NAMALWA (cell line): ENCODE data around the gene CKB.
A peak's percentile ranks its signal among the peaks of the same experiment; 100 is the strongest.
"Not testable (repeated sequence)": the region's sequence is repeated elsewhere in the genome, so short reads cannot be mapped to it uniquely, and the experiment has no call there.

Experiments used
- DNase-seq: peaks from one replicate; pipeline ENCODE4 v3.0.0-alpha.2; 2015; ENCODE audit warnings: low spot score

The CKB gene

DNA sequence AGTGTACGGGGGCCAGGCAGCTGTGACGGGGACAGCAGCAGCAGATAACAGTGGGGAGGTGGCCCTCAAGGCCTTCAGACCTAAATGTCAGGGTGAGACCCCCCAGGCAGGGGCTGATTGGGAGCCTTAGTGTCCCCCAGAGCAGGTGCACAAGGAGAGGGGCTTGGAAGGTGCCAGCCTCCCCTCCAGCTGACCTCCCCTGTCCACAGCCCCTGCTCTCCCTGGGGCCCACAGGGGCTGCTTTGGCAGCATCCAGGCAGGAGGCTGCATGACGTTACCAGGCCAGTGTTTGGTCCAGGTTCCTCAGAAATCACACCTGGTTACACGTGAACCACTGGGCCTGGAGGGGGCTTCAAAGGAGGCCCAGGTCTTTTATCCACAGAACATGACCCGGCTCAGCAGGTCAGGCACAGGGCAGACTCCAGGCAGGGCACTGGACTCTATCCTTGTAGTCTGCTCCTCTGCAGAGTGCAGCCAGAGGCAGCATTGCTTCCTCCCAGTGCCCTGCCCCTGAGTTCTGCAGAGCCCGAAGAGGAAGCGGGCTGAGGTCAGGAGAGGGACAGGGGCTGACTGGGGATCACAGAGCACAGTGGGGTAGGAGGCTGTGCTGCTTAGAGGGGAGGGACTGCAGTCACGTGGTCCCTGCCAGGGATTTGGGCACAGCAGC, 3.8 kb upstream of the CKB start:
- no peak for DNase-seq

DNA sequence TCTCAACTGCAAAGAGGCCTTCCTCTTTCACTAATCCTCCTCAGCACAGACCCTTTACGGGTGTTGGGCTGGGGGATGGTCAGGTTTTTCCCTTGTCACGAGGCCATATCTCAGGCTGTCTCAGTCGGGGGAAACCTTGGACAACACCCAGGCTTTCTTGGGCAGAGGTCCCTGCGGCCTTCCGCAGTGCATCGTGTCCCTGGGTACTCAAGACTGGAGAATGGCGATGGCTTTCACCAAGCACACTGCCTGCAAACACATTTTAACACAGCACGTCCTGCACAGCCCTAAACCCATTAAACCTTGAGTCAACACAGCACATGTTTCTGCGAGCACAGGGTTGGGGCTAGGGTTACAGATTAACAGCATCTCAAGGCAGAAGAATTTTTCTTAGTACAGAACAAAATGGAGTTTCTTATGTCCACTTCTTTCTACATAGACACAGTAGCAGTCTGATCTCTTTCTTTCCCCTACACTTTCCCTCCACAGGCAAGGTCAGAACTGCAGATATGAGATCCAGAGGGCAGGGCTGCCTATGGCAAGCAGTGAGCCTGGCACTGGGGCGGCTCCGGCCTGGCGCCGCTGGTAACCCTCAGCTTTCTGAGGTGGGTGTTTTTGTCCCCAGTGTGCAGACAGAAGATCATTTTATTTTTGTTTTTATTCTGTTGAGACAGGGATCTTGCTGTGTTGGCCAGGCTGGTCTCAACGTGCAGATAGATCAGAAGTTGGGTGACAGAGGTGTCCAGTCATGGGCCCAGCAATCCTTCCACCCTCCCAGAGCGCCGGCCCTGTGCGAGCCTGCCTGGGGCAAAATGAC, 3.0 kb upstream of the CKB start:
- DNase-seq: not testable (repeated sequence)

DNA sequence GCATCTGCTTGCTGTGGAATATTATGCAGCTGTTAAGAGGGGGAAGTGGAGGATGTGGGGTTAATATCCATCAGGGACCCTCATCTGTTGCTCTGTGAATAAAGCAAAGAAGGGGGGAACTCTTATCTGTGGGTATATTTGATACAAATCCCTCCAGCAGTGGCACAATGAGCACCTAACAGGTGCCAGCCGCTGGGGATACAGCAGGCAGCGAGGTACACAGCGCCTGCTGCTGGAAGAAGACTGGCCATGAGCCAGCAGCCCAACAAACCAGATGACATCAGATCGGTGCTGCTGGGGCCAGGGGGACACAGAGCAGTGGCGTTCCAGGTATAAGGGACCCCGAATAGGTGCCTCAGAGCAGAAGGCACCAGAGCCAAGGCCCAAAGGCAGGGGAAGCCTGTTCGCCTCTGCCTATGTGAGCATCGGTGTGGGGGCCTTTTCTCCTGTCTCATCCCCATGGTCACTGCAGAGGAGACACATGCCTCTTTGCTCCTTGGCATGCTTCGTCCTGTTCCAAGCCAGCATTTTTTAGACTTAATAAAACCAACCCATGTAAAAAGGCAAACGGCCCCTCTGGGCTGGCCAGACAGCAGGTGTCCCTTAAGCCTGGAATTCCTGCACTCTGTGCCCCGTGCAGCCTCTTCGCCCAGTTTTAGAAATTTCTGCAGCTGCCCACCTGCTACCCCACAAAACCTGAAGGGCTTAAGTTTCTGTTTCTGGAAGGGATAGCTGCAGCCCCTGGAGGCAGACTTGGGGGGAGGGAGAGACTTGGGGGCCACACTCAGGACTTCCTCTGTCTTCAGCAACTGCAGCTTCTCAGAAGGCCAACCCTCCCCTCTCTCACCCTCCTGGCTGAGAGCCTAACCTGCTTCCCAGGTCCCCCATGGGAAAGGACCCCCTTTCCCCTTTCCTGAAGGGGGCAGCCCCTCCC, 1.6 kb upstream of the CKB start:
- DNase-seq: no peak

DNA sequence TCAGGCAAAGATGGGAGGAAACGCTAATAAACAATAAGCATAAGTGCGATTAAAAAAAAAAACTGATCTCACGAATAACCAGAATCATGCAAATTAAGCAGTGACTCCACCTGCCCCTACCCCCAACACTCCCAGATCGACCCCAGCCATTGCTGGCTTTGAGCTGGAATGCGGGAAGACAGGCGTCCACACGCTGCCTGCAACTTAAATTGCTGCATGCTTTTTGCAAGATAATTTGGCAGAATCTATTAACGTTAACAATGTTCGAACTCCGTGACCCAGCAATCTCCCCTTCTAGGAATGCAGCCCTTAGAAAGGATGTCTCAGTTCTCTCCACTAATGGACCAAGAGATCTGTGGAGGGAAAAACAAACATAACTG, 935 bp upstream of the CKB start:
- no peak for DNase-seq

DNA sequence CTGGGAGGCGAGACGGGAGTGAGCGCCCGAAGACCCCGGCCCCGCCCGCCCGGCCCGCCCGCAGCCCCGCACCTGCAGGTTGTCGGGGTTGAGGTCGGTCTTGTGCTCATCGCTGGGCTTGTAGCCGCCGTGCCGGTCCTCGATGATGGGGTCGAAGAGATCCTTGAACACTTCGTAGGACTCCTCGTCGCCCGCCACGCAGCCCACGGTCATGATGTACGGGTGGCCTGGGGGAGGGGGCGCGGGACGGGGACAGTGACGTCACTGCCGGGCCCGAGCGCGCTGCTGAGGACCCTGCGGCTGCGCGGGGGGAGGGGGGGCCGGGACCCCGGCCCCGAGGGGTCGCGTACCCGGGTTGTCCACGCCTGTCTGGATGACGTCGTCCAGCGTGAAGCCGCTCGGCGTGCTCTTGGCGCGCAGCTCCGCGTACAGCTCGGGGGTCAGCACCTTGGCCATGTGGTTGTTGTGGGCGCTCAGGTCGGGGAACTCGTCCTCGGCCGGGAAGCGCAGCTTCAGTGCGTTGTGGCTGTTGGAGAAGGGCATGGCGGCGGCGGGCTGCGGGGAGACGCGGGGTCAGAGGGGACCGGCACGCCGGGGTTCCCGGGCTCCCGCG, 573 bp downstream of the CKB start:
- DNase-seq: no peak

DNA sequence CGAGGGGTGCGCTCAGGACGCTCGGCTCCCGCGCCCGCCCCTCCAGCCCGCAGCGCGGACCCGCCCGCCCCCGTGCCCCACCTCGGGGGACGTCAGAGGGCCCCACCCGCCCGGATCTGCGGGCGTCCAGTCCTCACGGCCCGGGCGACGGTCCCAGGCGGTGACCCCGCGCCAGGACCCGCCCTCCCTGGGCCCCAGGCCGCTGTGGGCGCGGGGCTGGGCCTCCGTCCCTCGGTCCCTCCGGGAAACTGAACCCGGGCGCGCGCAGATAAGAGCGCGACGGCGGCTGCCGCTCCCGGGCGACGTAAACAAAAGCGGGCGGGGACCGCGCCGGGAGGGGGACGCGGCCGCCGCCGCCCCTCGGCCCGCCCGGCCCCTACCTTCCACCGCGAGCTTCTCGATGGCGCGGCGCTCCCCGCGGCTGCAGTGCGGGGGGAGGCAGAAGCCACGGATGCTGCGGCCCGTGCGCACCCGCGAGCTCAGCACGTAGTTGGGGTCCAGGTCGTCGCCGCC, 1.1 kb downstream of the CKB start:
- no peak for DNase-seq

DNA sequence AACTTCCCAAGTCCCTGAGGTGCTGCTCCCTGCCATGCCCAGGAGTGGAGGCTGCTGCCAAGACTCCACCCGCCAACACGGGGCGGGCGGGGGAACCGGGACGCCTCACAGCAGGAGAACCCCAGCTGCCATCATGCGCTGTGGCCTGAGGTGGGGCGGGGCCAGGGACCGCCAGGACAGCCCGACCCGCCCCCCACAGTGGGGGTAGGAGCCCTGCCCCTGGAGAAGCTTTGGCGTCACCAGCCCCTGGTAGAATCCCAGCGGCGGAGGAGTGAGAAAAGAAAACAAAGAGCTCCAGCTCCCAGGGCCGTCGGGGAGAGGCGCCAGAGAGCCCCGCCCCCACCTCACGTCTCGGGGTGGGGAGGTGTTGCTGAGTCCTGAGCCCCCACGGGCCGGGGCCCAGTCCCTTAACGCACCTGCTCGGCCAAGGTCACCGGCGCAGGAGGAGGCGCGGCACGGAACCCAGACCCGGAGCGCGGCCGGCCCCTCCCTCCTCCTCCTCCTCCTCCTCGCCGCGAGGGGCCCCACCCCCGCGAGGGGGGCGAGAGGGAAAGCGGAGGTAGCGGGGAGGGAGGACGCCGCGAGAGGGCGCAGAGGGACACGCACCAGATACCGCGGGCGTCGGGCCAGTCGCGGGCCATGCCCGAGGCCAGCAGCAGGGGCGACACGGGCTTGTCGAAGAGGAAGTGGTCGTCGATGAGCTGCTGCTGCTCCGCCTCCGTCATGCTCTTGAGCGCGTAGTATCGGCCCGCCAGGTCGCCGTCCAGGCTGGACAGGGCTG, 1.8 kb downstream of the CKB start:
- peak; percentile 62 for DNase-seq

DNA sequence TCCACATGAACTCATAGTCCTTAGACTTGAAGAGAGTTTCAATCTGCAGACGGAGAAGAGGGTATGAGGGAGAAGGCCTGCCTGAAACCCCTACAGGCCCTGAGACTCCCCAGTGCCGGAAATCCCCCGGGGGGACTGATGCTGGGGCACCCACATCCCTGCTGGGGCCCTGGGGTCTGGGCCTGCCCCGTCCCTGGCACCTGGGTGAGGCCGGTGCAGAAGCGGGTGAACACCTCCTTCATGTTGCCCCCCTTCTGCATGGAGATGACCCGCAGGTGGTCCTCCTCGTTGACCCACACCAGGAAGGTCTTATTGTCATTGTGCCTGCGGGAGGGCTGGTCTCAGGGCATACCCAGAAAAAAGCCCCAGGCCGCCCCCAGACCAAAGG, 2.4 kb downstream of the CKB start:
- no peak for DNase-seq

DNA sequence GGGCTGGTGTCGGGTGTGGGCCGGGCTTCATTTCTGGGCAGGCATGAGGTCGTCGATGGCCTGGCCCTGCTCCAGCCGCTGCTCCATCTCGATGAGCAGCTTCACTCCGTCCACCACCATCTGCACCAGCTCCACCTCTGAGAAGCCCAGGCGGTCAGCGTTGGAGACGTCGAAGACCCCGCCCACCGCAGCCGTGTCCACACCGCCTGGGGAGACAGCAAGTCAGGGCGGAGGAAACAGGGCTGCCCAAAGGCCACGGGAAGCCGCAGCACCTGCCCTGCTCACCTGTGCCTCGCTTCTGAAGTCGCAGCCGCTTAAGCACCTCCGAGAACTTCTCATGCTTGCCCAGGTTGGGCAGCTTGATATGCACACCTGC, 2.8 kb downstream of the CKB start:
- no peak for DNase-seq

DNA sequence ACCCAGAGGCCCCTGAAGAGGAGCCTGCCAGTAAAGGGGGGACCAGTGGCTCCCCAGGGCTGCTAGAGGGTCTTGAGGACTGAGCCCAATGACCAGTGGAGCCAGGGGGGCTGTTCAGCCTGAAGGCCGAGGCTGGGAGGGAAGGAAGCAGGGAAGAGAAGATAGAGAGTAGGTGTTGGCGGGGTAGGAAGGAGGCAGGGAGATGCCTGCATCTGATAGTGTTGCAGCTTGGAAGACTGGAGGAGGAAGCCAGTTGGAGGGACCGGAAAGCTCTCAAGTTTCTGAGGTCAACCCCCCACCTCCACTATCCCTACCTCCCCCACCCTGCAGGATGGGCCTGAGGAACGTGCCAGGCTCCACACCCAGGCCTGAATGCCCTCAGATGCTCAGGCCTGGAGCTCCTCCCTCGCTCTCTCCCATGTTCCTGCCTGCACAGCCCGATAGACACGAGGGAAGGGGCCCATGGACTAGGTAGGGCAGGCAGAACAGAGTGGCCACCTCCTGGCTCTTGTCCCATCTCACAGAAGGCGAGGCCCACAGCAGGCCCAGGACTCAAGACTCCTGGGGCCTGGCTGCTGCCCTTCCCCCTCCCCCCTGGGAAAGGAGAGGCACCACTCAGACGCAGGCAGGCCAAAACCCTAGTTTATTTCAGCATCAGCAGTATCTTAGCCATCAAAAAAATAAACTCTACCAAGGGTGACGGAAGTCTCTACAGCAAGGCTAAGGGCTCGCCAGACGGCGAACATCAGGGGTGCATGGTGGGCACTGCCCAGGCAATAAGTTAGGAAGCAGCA, 3.4 kb downstream of the CKB start:
- no peak for DNase-seq

DNA sequence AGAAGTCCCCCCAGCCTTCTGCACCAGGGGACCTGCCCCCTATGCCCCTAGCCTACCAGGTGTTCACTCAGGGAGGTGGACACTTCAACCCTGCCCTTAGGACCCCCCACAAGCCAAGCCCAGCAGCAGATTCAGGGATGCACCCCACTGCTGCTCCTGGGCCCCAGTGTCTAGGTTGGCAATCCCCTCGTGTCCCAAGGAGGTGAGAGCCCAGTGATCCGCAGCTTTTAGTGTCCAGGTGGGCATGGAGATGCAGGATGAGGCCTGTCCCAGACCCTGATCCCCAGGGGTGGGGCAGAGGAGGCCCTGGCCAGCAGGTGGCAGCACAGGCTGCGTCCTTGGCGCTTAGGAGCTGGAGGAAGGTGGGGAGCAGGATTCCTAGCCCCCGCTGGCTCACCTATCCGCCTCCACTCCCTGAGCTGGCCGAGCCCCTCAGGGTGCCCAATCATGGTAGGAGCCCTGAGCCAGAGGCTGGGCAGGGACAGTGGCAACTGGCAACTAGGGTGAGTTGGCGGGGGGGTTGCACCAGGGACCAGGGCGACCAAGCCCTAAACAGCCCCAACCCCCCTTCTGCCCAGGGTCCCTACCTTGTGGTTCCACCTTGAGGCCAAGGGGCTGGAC, 4.1 kb downstream of the CKB start:
- DNase-seq: peak; percentile 58

DNA sequence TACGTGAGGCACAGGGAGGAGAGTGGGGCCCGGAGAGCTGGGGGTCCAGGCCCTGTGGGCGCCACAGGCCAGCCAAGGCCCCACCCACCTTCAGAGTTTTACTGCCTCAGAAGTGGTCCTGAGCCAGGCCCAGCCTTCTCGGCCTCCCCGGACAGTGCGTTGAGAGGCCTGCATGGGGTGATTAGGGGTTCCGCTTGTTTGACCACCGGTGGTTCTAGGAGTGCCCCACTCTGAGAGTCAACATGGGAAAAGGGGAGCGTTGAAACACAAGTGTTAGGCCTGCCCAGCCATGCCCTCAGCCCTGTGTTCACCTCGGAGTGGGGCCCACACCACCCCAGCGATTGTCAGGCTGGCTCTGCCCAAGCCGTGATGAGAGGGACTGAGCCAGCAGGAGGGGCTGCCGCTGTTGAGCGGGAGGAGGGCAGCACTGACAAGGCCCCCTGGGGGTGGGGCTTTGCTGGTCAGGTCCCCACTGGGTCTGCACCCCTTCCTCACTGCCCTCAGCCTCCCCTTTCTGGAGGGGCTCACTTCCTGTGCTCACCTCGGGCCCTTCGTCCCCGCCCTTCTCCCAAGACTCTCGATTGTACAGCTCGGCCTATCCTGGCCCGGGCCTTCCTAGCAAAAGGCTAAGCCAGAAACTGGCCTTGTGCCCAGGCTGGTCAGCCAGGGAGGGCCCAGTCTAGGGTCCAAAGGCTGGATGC, 4.8 kb downstream of the CKB start:
- no peak for DNase-seq

DNA sequence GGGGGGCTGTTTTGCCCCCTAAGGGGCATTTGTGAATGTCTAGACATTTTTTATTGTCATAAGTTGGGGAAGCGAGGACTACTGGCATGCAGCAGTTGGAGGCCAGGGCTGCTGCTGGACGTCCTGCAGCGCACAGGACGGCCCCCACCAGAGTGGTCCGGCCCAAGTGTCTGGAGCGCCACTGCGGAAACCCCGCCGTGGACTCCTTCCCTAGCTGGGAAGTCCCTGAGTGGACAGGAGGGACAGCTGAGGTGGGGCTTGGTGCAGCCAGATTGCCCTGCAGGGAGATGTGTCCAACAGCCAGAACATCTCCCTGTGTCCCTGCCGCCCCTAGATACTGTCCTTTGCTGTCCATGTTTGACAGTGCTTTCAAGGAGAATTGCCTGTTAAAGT, 5.5 kb downstream of the CKB start:
- no peak for DNase-seq

DNA sequence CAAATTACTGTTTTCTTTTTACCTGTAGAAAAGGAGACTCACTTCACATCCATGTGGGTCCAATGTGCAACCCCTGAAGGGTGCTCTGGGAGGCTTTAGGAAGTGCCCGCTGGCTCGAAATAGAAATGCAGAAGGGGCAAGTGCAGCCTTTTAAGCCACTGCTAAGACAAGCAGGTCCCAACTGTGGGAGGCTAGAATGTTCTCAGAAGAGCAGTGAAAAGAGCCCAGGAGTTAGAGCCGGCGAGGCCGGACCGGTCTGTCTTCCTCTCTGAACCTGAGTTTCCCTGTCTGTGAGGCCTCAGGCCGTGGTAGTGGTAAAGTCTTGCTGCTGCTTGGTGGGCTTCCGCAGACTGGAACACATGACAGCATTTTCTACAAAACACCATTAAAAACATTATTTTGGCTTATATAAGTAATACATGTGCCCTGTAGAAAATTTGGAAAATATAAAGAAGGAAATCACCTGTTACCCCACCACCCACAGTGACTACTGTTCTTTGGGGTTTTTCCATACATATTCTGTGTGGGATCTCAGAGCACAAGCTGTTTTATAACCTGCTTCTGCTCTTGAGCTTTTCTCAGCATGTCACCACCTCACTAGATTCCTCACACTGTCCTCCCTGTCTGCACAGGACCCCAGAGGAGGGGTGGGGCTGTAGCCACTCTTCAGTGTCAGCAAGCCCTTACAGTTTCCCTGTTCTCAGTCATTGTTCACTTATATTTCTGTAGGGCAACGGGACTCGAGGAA, 6.0 kb downstream of the CKB start:
- DNase-seq: no peak

DNA sequence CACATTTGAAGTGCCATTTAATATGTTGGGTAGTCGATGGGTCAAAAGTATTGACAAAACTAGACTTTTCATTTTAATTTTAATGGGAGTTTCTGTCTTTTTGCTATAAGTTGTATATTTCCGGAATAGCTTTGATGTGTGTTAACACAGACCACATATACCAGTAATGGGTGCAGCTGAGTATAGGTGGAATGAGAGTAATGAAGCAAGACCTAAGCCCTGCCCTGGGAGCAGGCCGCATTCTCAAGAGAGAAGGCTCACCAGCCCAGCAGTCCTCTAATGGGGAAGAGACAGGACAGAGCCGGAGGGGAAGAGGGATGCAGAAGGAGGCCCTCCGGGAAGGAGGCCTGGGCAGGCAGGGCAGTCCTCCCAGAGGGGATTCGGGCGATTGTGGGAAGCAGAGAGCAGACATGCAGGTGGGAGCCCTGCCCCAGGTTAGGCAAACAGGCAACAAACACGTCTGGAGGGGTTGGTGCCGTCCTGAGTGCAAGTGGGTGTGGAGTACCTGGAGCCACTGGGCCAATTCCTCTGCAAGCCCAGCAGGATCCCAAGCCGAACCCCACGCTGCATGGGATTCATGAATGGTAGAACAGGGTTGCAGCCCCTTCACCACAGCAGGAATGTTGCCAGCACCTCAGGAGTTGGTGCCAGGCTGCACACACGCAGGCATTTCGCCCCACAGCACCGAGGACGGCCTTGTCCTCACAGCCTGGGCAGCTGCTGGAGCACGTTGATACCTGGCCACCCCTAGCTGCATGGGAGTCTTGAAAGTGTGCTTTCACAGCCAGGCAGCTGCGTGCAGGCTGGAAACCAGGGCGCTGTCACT, 7.8 kb downstream of the CKB start:
- DNase-seq: no peak

DNA sequence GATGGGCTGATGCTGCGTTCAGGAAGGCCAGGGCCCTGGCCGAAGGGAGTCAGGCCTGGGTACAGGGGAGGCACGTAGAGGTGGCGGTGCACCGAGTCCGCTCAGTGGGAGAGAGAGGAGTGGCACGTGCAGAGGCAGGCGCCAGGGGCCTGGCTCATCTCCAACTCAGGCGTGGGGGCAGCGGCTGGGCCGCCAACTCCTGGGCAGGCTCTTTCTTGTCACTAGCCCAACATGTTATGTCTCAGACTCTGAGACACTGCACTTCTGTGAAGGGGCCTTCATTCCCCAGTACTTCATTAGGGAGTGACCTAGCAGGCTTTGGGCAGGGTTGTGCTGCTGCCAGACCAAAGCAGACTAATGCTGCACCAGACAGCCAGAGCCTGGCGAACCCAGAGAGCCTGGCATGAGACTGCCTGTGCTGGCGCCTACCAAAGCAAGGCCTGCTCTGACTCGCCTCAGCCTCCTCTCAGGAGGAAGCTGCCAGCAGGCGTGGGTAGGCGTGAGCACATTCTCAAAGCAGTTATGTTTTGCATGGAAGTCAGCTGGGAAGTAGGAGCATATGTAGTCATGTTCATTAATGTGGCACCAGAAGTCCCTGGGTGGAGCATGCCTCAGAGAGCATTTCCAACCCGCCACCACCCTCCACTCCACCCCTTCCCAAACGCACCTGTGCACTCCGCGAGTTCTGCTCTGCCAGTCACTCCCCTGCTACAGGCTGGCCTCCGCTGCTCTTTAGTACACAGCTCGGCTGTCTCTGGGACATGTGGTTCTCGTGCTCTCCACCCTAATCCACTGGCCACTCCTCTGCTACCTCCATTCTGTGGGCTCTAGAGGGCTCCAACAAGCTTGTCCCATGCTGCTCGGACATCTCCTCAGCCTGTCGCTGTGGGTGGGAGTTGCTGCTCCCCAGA, 9.7 kb downstream of the CKB start:
- DNase-seq: no peak

DNA sequence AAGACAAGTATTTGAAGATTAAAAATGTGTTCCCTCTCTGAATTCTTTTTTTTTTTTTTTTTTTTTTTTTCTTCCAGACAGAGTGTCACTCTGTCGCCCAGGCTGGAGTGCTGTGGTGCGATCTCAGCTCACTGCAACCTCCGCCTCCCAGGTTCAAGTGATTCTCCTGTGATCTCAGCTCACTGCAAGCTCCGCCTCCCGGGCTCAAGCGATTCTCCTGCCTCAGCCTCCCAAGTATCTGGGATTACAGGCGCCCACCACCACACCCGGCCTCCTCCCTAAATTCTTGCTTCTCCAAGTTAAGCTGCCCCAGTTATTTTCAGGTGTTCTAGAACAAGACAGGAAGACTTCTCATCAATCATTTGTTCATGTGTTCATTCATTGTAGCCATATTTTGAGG, 10.4 kb downstream of the CKB start:
- not testable (repeated sequence) for DNase-seq
